Neural progenitor cell (in vitro differentiated cells): ENCODE measurements around the gene ERBB4.

Experiments
- CTCF ChIP-seq: fragments of 200-600 bp; sonication (generic); IDR thresholded peaks from 2 replicates; pipeline ENCODE4 v1.5.1; 2017; ENCODE audit warnings: antibody characterized with exemption, mild to moderate bottlenecking
- EZH2 ChIP-seq: fragments of 200-600 bp; sonication (generic); IDR thresholded peaks from 2 replicates; pipeline ENCODE4 v1.6.1; 2017; ENCODE audit warnings: antibody characterized with exemption, mild to moderate bottlenecking, moderate library complexity
- EZH2phosphoT487 ChIP-seq: fragments of 200-600 bp; sonication (generic); IDR thresholded peaks from 2 replicates; pipeline ENCODE4 v1.6.1; 2017; ENCODE audit warnings: antibody characterized with exemption

DNA sequence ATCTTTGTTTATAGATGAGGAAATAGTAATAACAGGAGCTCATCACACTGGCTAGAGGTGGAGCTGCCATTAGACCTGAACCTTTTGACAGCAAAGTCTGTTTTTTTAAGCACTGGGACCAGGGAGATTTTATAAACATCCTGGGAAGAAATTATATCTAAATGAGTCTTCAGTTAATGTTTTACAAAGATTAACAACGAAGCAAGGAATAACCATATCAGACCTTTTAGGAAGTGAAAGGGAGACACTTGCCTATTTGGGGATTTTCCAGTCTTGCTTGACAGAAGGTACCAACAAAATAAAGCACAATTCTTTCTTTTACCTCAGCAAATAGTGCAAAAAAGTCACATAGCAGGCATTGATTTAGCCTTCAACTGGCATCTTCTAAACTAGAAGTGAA, 1205.2 kb downstream of the ERBB4 start:
- TF ChIP-seq EZH2: no peak
- no peak for TF ChIP-seq CTCF
- TF ChIP-seq EZH2phosphoT487: no peak
